ENCODE data around the gene MORN4. TPM values are rescaled to one million over a fixed set of nuclear protein-coding genes. Genes with fewer than 3 reads are reported as not detected.

The MORN4 gene
- total and polyA plus RNA-seq, 2 of the 13 experiments (the other 11 are each of a cell fraction or from before 2014, with no cell fraction given): 3.4 to 9.1 TPM

- no peaks in the 10 kb centered on the region for H3K9me3 ChIP-seq (ENCODE audit: low read length)
- no peak overlapping the region for H2AFZ ChIP-seq (ENCODE audit: low read length)
- CTCF ChIA-PET (ENCODE audit: low intra/inter-chr PET ratio, low total read pairs): interaction anchor here (2.8 kb wide), 1 partner anchor 57 kb away, joined by 40 read pairs; no protein-coding TSS in a partner anchor
- DNase-seq (ENCODE audit: low spot score) (no peak), FAIRE-seq (no peak), ATAC-seq (no peak)
- intact Hi-C loops (cut with micrococcal nuclease; ENCODE audit: unreplicated experiment) (no loop called here), in situ Hi-C loops (cut with HindIII; ENCODE audit: extremely low pct_ligation_motif_present, low pct_unique_long_range_greater_than_20kb) (loop anchor here (5.0 kb wide), 1 partner anchor 57 kb away; no protein-coding TSS in a partner anchor)
- H3K9ac ChIP-seq (ENCODE audit: insufficient read depth, low read depth, low read length): no peak overlapping the region
- POLR2A ChIA-PET: interaction anchor here (0.6 to 5.9 kb wide), 4 partner anchors 9 to 103 kb away, joined by 3 to 29 read pairs (median 4); partner anchors contain the start of genes ANKRD2 and AVPI1
- H3K79me2 ChIP-seq (ENCODE audit: insufficient read depth, low read length): peaks cover 5% of the 10 kb centered on the region
- H3K27me3 ChIP-seq (ENCODE audit: control insufficient read depth in 1 of 2, insufficient read depth in 2 of 2, low read length in 2 of 2): no peaks in the 10 kb centered on the region
- H4K20me1 ChIP-seq (ENCODE audit: insufficient read depth, low read length): peaks cover 9% of the 10 kb centered on the region; the same call in 1 of the 2 replicates
- TF ChIP-seq RBFOX2 (IDR thresholded peaks at IDR 0.05; ENCODE audit: low read depth, low read length): 0 out of 2 replicates have a peak, but pooled peaks have one; percentile 31
- peak; percentile 29; the same call in 1 of the 2 replicates for TF ChIP-seq ZC3H13 (CRISPR knock-in tag; IDR thresholded peaks at IDR 0.05)
- no peak for TF ChIP-seq ZNF441 (CRISPR knock-in tag; IDR thresholded peaks at IDR 0.05; ENCODE audit: borderline replicate concordance)
- no peak for TF ChIP-seq PAWR (CRISPR knock-in tag; IDR thresholded peaks at IDR 0.05; ENCODE audit: borderline replicate concordance)
- peak; percentile 72 for TF ChIP-seq AGO2 (optimal IDR thresholded peaks at IDR 0.05; ENCODE audit: low read depth, low read length)
- H3K4me2 ChIP-seq (ENCODE audit: low read depth, low read length): no peak overlapping the region
- peaks cover 24 to 73% of the 10 kb centered on the region in 2 experiments for H3K36me3 ChIP-seq (replicated peaks in 1 of 2; ENCODE audit: control insufficient read depth in 1 of 2, insufficient read depth in 2 of 2, low read length in 2 of 2)
- no TSS peak for BruUV-seq (replicated peaks)
- H3K27ac ChIP-seq (ENCODE audit: extremely low read length, insufficient read depth, low read length): no peak overlapping the region
- no peak overlapping the region for H3K4me3 ChIP-seq (replicated peaks in 1 of 3; ENCODE audit: insufficient read depth in 1 of 3, low read depth in 2 of 3, low read length in 3 of 3)
- 77% methylated on average over 2 of the region's 9 CpGs for WGBS (ENCODE audit: low lambda C conversion rate)
- H3K4me1 ChIP-seq (ENCODE audit: insufficient read depth, low read length): no peaks in the 10 kb centered on the region
These were observed 41.9 kb upstream of the MORN4 start for GRCh38 chr10:97675222-97675621.

GRCh38 chr10:97673736-97674525 is 40.6 kb upstream of the MORN4 start:
- Histone ChIP-seq H3K9me3 (ENCODE audit: low read length) (no peaks in the 10 kb centered on the region), H3K9ac (ENCODE audit: insufficient read depth, low read depth, low read length) (no peak overlapping the region), H3K4me2 (ENCODE audit: low read depth, low read length) (no peak overlapping the region), H3K79me2 (ENCODE audit: insufficient read depth, low read length) (no peaks in the 10 kb centered on the region), H4K20me1 (ENCODE audit: insufficient read depth, low read length) (peaks cover 4% of the 10 kb centered on the region; the same call in 1 of the 2 replicates), H3K4me1 (ENCODE audit: insufficient read depth, low read length) (no peaks in the 10 kb centered on the region), H3K27ac (ENCODE audit: extremely low read length, insufficient read depth, low read length) (no peak overlapping the region), H3K27me3 (ENCODE audit: control insufficient read depth in 1 of 2, insufficient read depth in 2 of 2, low read length in 2 of 2) (no peaks in the 10 kb centered on the region), H3K4me3 (replicated peaks in 1 of 3; ENCODE audit: insufficient read depth in 1 of 3, low read depth in 2 of 3, low read length in 3 of 3) (no peak overlapping the region), H2AFZ (ENCODE audit: low read length) (no peak overlapping the region), H3K36me3 (replicated peaks in 1 of 2; ENCODE audit: control insufficient read depth in 1 of 2, insufficient read depth in 2 of 2, low read length in 2 of 2) (peaks cover 18 to 65% of the 10 kb centered on the region in 2 experiments)
- in situ Hi-C loops (cut with HindIII; ENCODE audit: extremely low pct_ligation_motif_present, low pct_unique_long_range_greater_than_20kb): no loop called here
- ChIA-PET CTCF (ENCODE audit: low intra/inter-chr PET ratio, low total read pairs) (no interaction called here), POLR2A (interaction anchor here (5.9 kb wide), 1 partner anchor 13 kb away, joined by 29 read pairs; the partner anchor contains the start of gene AVPI1)
- WGBS (ENCODE audit: low lambda C conversion rate): 99% methylated on average over 8 of the region's 8 CpGs
- DNase-seq (ENCODE audit: low spot score) (no peak), FAIRE-seq (no peak), ATAC-seq (no peak)
- no TSS peak for BruUV-seq (replicated peaks)
- intact Hi-C loops (cut with micrococcal nuclease; ENCODE audit: unreplicated experiment): no loop called here
- 0 out of 2 replicates have a peak, but pooled peaks have one; percentile 7 for TF ChIP-seq POLR2AphosphoS5 (IDR thresholded peaks at IDR 0.05; ENCODE audit: low read depth, low read length)
- TF ChIP-seq KIAA2018 (CRISPR knock-in tag; IDR thresholded peaks at IDR 0.05; ENCODE audit: borderline replicate concordance): no peak
- TF ChIP-seq FOSL2 (CRISPR knock-in tag; IDR thresholded peaks at IDR 0.05): peak; percentile 30; the same call in 1 of the 2 replicates
- peak in 1 of 2 experiments; percentile 19; a peak in 1 of 4 replicates for TF ChIP-seq POLR2A (IDR thresholded peaks at IDR 0.05; ENCODE audit: insufficient read depth in 1 of 2, low read depth in 2 of 2, low read length in 2 of 2)

Data from HepG2 (cell line).